Stimulated activated CD4-positive, alpha-beta T cell treated with anti-CD3 and anti-CD28 coated beads, Interleukin-12 subunit alpha, Interleukin-12 subunit beta, amount 100 ng/mL, for 4 hours (primary cell): ENCODE results near the gene TRAPPC8.
"Not testable (repeated sequence)": the region's sequence is repeated elsewhere in the genome, so short reads cannot be mapped to it uniquely, and the experiment has no call there.

Experiments
- DNase-seq: peaks from one replicate; pipeline ENCODE4 v3.0.0-alpha.2; 2020

TRAPPC8 gene, protein sequence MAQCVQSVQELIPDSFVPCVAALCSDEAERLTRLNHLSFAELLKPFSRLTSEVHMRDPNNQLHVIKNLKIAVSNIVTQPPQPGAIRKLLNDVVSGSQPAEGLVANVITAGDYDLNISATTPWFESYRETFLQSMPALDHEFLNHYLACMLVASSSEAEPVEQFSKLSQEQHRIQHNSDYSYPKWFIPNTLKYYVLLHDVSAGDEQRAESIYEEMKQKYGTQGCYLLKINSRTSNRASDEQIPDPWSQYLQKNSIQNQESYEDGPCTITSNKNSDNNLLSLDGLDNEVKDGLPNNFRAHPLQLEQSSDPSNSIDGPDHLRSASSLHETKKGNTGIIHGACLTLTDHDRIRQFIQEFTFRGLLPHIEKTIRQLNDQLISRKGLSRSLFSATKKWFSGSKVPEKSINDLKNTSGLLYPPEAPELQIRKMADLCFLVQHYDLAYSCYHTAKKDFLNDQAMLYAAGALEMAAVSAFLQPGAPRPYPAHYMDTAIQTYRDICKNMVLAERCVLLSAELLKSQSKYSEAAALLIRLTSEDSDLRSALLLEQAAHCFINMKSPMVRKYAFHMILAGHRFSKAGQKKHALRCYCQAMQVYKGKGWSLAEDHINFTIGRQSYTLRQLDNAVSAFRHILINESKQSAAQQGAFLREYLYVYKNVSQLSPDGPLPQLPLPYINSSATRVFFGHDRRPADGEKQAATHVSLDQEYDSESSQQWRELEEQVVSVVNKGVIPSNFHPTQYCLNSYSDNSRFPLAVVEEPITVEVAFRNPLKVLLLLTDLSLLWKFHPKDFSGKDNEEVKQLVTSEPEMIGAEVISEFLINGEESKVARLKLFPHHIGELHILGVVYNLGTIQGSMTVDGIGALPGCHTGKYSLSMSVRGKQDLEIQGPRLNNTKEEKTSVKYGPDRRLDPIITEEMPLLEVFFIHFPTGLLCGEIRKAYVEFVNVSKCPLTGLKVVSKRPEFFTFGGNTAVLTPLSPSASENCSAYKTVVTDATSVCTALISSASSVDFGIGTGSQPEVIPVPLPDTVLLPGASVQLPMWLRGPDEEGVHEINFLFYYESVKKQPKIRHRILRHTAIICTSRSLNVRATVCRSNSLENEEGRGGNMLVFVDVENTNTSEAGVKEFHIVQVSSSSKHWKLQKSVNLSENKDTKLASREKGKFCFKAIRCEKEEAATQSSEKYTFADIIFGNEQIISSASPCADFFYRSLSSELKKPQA (N-terminal part only)

DNA sequence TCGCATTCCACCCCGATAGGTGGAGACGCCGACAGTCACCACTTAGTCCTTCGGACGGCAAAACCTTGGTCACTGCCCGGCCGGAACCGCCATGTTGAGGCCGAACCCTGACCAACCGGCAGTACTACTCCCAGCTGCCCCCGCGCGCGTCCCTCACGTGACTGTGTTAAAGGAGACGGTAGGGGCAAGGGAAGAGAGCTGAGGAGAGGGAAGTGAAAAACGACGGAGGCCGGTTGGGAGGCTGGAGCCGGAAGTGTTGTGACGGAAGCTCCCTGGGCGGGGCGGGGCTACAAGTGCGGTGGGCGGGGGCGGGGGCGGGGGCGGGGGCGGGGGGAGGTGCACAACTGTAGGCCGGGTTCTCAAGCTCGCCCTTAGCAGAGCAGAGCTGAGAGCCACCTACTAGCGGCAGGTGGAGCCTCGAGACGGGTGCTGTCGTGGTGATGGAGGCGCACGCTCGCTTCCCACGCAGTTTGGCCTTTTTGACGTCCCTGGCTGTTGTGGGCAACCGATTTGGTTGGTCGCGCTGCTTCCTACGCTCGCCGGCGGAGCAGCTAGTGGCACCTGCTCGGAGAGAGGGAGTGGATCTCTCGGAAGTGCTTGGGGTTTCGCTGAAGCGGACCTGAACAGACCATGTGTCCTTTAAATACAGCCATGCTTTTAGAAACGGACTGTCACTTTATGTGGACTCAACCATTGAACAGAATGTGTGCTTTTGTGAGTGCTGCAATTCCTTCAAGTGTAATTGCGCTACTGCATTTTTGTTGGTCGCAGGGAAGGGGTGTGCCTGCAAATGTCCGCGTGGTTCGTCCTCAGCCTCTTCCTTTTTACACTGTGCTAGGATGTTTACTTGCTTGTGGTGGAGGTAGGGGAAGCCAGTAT, at the start of gene TRAPPC8:
TSS of gene TRAPPC8 (minus strand) at position 130 of the 879 bp plus-strand sequence. CDS start 364 bp downstream, outside the sequence.
- peak; percentile 84 for DNase-seq

DNA sequence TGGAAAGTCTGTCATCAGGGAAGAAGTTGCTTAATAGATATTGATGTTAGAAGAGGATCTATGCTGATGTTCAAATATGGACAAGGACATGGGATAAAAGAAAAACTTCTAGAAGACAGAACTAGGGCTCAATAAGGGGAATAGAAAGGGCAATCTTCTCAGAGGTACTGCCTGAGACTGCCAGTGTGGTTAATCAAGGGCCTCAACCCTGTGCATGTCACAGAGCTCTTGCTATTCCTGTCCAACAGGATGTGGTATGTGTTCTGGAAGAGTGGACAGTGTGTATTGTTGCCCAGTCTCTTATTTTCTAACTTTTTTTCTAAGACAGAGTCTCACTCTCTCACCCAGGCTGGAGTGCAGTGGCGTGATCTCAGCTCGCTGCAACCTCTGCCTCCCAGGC, 47.9 kb upstream of the TRAPPC8 start:
- DNase-seq: no peak

DNA sequence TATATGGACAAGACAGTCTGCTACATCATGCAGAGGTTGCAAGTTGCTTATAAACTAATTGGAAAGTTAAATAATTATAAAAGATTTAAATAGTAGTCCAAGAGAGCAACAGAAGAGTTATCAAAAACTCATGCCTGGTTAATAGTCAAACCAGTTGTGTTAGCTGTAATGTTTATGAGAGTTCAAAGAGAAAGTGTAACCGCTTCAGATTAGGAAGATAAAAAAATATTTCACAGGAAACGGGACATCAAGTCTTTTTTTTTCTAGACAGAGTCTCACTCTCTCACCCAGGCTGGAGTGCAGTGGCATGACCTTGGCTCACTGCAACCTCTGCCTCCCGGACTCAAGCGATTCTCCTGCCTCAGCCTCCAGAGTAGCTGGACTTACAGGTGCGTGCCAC, 41.0 kb upstream of the TRAPPC8 start:
- no peak for DNase-seq

DNA sequence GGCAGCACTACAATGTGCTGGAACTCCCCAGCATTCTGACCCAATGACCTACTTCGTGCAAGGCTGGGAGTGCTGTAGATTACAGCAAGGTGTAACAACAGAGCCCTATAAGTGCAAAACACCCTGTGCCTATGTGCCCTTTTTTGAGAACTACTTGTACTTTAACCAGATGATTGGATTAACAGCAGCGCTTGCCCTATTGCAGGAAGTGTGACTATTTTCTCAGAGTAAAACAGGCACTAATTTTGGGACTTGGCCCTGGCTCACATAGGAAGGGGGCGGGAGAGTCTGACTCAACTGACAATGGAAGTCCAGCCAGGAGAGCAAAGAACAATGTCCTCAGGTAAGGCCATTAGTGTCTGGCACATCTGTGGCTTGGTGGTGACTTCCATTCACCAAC, 40.1 kb upstream of the TRAPPC8 start:
- no peak for DNase-seq

DNA sequence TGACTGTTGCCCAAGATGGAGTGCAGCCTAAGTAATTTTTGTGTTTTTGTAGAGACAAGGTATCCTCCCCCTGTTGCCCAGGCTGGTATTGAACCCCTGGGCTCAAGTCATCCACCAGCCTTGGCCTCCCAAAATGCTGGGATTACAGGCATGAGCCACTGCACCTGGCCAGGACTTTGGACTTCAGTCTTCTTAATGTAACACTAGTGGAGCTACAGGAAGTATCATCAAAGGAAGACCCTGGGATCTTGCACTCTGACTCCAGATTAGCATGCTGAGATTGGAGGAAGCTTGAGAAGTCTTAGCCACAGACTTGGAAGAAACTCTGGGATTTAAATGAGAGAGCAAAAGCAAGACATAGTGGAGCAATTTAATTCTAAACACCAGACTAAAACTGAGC, 37.9 kb upstream of the TRAPPC8 start:
- DNase-seq: no peak

DNA sequence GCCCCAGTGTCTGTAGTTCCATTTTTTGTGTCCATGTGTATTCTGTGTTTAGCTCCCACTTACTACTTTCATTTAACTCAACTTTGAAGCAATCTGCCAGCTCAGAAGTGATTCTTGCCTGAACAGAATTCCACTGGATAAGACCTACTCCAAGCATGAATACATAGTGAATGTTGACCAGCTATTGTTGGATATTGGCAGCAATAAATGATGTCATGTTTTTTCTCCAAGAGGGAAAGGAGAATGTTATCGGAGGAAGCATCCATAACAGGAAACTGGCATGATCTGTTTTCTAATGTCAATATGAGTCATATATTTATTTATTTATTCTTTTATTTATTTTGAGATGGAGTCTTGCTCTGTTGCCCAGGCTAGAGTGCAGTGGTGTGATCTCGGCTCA, 36.8 kb upstream of the TRAPPC8 start:
- DNase-seq: no peak

DNA sequence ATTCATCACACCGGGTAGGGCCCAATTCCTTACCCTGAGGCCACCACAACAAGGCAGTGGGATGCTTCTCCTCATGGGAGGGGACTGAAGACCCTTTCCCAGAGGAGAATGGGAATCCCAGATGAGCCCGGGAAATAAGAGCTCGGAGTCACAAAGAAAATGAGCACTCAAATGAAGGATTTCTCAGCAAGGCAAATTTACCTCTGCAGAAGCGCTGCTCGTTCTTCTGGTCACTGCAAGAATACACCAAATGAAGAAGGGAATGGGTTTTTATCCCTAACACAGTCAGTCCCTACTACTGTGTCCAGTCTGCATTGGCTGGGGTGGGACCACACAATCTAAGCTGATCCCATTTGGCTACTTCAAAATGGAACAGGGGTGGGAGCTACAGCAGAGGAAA, 35.7 kb upstream of the TRAPPC8 start:
- DNase-seq: no peak

DNA sequence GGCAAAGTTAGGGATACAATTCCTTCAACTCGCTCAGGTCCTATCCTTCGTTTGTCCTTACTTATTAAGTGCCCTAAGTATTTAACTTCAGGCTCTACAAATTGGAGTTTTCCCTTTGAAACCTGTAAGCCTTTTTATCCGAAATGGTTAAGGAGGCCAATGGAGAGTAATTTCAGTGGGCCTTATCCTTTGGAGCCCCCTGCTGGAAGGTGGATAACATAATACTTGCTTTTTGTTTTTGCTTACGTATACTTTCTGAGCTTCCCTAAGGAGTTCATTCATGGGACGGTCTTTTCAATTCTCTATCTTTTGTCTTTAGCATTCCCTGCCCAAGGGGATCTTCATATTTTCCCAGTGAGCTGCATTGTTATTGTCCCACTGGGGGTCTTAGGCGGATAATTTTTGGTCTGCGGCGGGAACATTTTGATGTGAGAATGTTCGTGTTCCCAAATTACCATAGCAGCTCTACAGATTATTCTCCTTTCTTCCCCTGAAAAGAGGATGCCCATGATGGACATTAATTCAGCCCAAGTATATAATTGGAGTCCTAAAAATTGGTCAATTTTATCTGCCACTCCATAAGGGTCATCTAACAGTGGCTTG, 34.4 kb upstream of the TRAPPC8 start:
- no peak for DNase-seq

DNA sequence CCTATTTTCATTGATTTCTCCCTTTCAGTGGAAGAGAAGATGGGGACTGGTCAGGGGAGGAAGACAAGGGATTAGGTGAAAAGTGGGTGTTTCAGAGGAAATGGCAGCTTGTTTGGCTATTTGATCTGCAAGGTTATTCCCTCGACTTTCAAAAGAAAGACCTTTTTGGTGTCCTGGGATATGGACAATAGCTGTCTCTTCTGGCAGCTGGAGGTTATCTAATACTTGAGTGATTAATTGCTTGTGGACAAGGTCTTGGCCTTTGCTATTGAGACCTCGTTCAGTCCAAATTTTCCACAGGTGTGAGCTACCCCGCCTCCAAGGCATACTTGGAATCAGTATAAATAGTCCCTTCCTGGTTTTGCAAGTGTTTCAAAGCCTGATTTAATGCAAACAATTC, 33.3 kb upstream of the TRAPPC8 start:
- DNase-seq: no peak

DNA sequence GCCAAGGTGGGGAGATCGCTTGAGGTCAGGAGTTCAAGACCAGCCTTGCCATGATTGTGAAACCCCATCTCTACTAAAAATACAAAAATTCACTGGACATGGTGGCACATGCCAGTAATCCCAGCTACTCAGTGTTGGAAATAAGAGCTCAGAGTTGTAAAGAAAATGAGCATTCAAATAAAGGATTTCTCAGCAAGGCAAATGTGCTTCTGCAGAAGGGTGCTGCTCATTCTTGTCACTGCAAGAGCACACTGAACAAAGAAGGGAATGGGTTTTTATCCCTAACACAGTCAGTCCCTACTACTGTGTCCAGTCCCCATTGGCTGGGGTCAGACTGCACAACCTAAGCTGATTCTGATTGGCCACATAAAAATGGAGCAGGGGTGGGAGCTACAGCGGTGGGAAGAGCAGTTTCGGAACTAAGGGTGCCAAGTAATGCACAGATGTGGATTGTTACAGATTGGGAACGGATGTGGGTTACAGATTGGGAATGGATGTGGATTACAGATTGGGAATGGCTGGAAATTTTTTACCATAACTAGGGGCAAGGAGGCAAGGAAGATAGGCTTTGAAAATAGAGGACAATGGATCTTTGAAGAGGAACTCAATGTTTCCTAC, 31.1 kb upstream of the TRAPPC8 start:
- DNase-seq: no peak

DNA sequence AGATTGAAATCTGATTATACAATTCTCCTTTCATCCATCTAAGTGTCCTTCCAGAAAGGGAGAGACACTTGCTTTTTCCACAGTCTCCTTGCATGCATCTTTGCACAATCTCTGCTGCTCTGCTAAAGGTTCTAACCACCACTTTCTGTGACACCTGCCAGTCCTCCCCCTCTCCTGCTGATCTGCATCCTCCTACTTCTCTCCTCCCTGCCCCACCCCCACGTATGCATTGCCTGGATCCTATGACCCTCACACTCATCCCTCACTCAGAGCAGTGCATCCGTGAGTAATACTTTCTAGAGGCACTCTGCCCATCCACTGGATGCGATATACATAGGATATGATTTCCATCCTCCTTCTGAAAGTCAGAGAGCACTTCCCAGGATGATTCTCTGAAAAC, 27.7 kb upstream of the TRAPPC8 start:
- DNase-seq: no peak

DNA sequence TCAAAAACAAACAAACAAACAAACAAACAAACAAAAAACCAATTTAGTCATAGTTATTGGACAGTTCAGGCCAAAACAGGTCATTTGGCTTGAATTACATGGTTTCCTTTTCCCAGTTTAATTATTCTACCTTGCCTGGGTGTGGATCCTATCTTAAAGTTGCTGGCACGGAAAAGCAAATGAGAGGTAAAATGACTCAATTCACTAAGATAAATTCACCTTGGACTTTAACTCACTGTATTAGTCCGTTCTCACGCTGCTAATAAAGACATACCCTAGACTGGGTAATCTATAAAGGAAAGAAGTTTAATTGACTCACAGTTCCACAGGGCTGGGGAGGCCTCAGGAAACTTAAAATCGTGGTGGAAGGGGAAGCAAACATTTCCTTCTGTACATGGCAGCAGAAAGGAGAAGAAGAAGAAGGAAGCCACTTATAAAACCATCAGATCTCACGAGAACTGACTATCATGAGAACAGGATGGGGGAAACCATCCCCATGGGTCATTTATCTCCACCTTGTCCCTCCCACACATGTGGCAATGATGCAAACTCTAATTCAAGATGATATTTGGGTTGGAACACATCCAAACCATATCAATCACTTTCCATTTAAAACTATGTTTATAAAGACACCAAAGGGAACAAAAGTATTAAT, 22.5 kb upstream of the TRAPPC8 start:
- no peak for DNase-seq

DNA sequence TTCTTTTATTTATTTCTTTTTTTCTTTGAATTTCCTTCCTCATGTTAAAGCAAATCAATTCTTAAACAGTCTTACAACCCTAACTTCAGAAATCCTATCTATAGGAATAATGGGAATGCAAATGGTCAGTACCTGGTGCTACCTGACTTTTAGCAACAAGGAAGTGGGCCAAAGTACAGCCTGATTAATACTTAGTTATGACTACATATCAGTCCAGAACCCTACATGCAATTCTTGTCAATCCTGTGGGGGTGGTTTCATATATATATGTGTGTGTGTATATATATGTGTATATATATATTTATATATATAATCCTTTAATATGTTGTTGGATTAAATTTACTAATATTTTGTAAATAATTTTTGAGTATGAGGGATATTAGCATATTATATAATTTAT, 14.8 kb upstream of the TRAPPC8 start:
- no peak for DNase-seq

DNA sequence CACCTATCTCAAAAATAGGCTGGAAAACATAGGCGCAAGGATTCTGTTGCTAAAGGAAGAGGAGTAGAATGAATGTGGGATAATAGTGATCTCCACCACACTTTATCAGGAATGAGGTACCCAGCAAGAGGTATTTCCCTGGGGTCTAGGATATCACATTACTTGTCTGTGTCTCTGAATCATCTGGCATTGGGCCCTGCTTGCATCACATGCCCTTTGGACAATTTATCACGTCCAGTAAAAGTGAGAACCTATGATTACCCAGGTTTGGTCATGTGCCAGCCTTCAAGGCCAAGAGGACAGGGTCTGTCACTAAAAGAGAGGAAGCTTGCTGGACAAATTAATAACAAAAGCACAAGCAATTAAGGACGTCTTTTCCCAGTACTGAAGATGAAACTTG, 11.4 kb upstream of the TRAPPC8 start:
- no peak for DNase-seq

DNA sequence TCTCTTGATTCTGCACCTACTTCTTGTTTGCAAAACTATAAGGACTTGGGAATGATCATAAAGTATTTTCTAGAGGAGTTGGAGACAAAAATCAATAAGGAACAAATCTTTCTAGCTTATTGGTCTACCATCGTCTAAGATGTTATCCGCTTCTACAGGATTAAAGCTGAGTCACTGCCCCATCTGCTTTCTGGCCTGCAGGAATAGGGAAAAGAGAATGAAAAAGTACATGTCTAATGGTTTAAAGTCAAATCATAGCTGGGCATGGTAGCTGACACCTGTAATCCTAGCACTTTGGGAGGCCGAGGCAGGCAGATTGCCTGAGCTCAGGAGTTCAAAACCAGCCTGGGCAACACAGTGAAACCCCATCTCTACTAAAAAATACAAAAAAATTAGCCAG, 10.8 kb upstream of the TRAPPC8 start:
- DNase-seq: not testable (repeated sequence)

DNA sequence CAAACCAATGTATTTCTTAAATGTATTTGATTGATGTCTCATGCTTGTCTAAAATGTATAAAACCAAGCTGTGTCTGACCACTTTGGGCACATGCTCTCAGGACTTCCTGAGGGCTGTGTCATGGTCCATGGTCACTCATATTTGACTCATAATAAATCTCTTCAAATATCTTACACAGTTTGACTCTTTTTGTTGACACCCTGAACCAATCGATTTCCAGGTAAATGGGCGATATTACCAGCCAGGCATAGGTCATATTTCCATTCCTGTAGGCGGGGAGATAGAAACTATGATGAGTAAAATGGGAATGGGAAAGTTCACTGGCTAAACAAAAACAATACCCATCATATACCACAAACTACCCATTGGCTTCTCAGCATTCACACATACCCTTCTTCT, 9.3 kb upstream of the TRAPPC8 start:
- no peak for DNase-seq

DNA sequence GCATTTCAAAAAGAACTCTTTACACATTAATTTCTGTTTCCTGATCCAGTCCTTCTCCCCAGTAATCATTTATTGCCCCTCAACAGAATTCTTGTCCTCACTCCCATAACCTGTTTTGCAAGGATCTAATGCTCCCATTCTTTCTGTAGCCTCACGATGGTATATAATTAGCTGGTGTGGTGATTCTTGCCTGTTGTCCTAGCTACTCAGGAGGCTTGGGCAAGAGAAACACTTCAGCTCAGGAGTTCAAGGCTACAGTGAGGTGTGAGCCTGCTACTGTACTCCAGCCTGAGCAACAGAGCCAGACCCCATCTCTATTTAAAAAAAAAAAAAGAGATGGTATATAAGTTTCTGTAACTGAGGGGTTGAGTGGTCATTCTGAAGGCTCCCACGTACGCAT, 7.7 kb upstream of the TRAPPC8 start:
- DNase-seq: no peak

DNA sequence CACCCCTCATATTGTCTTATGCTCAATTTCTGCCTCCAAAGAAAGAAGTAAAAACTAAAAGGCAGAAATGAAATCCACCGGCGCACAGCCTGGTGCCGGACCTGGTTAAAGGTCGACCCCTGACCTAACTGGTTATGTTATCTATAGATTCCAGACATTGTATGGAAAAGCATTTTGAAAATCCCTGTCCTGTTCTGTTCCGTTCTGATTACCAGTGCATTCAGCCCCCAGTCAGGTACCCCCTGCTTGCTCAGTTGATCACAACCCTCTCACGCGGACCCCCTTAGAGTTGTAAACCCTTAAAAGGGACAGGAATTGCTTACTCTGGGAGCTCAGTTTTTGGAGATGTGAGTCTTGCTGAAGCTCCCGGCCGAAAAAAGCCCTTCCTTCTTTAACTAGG, 5.4 kb upstream of the TRAPPC8 start:
- DNase-seq: not testable (repeated sequence)

DNA sequence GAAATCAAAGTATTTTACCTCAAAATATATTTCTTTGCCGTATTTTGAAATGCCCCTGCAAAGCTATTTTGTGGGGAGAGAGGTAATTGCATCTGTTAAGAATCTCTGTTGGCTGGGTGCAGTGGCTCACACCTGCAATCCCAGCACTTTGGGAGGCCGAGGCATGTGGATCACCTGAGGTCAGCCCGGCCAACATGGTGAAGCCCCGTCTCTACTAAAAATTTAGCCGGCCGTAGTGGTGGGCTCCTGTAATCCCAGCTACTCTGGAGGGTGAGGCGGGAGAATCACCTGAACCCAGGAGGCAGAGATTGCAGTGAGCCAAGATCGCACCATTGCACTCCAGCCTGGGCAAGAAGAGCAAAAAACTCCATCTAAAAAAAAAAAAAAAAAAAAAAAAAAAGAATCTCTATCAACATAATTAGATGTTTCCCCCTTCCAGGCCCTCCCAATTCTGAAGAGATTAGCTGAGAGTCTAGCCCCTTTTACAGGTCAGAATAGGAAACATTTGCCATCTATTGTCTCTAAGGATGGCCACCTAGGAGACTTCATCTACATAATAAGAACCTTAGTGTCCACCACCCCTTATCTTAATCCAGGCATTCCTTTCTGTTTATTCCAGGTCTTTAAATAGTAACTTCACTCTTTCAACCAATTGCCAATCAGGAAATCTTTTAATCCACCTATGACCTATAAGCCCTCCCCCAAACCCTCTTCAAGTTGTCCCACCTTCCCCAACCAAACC, 3.5 kb upstream of the TRAPPC8 start:
- no peak for DNase-seq
